A549 (cell line): ENCODE measurements around the gene WDR45B.

ENCODE experiments used
- CEBPB ChIP-seq, 2 experiments: fragments of >200 bp in 1 of 2; sonication (Bioruptor Twin) in 1 of 2; formaldehyde crosslinking in 1 of 2; IDR thresholded peaks; 2 replicates each; pipeline ENCODE4 v1.6.1; 2012 to 2016
- CTCF ChIP-seq: fragments of >200 bp; sonication (Bioruptor Twin); formaldehyde crosslinking; IDR thresholded peaks from 3 replicates; pipeline ENCODE4 v1.5.1; 2016
- JUNB ChIP-seq: fragments of >200 bp; sonication (Bioruptor Twin); formaldehyde crosslinking; IDR thresholded peaks from 2 replicates; pipeline ENCODE4 v1.6.1; 2016
- MAFK ChIP-seq: fragments of 450-650 bp; IDR thresholded peaks from 2 replicates; pipeline ENCODE4 v1.6.1; 2014; ENCODE audit not compliant: partially characterized antibody
- POLR2A ChIP-seq: IDR thresholded peaks from 2 replicates; pipeline ENCODE4 v1.6.1; 2012; ENCODE audit warnings: mild to moderate bottlenecking, low read length
- RFX5 ChIP-seq: fragments of 450-650 bp; IDR thresholded peaks from 2 replicates; pipeline ENCODE4 v1.7.1; 2014; ENCODE audit warnings: antibody characterized with exemption, mild to moderate bottlenecking, moderate library complexity

DNA sequence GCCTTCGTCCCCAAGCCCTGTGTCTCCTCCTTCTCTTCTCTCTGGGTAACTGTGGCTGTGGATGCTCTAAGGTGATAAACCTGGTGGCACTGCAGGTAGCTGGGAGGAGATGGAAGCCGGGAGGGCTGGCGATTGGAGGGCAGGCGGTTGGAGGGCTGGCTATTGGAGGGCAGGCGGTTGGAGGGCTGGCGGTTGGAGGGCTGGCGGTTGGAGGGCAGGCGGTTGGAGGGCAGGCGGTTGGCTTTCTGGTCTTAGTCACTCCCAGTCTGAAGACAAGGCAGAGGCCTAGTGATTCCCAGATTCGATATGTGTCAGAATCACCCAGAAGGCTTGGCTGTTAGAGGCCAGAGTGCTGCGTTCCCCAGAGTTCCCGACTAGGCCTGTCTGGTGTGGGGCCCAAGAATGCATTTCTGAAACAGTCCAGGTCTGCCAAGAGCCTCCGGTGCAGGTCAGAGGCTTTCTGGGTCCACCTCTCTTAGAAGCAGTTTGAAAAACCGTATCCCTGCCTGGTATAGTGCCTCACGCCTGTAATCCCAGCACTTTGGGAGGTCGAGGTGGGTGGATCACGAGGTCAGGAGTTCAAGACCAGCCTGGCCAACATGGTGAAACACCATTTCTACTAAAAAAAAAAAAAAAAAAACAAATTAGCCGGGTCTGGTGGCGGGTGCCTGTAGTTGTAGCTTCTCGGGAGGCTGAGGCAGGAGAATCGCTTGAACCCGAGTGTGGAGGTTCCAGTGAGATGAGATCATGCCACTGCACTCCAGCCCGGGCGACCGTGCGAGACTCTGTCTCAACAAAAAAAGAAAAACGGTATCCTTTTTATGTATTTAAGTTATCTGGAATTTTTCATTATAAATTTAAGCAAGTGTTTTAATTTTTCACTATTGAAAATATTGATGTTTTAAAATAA lies 59.7 kb downstream of the WDR45B start:
- TF ChIP-seq CTCF (no peak), POLR2A (no peak), JUNB (no peak), CEBPB (IDR thresholded peaks at IDR 0.05) (no peak), RFX5 (no peak), MAFK (no peak)
